Stromal cell of bone marrow (primary cell): ENCODE measurements around the gene INTS1.

ENCODE experiments used
- DNase-seq: peaks from one replicate; pipeline ENCODE4 v3.0.0-alpha.2; 2012; ENCODE audit warnings: low read depth

Gene INTS1

DNA sequence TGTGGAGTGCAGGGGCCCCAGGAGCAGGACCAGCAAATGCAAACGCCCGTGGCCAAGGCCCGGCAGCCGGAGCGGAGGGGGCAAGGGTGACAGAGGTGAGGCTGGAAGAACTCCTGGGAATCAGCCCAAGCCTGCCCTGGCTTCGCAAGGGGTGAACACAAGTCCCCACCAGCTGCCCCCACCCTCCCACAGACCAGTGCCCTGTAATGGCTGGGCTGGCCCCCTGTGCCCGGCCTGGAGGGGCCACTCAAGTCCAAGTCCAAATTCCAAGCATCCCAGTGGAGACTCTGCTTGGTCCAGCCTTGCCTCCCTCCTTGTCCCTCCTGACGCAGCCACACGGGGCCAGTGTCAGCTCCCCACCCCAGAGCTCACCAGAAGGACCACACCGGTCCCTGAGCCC lies 73.0 kb downstream of the INTS1 start:
- no peak for DNase-seq

DNA sequence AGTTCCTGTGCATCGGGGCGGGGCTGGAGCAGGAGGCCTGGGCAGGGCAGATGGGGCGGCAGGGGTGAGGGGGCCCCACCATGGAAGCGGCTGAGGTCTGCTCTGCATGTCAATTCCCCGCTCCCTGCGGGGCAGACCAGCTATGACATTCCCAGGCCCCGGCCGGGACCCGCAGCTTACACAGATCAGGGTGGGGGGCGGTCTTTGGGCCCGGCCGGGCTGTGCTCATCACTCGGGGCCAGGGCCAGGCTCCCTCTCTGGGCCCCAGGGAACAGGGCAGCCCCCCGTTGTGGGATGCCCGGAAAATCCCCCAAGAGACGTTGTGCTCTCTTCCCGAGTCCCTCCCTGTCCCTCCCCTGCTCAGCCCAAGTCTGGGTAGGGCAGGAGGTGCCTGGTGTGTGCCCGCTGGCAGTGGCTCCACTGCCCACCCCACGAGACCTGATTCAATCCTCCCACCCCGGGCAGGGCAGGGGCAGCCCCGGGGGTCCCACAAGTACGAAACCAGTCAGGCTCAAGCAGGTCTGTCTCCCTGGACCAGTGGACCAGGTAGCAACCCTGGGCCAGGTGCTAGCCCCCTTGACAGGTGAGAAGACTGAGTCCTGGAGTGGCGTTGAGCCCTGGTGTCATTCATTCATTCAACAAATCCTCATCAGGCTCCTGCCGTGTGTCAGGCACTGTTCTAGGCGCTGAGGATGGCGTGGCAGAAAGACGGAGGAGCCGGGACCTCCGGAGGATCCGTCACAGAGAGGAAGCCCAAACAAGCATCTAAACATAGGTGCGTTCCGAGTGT lies 73.9 kb downstream of the INTS1 start:
- no peak for DNase-seq

DNA sequence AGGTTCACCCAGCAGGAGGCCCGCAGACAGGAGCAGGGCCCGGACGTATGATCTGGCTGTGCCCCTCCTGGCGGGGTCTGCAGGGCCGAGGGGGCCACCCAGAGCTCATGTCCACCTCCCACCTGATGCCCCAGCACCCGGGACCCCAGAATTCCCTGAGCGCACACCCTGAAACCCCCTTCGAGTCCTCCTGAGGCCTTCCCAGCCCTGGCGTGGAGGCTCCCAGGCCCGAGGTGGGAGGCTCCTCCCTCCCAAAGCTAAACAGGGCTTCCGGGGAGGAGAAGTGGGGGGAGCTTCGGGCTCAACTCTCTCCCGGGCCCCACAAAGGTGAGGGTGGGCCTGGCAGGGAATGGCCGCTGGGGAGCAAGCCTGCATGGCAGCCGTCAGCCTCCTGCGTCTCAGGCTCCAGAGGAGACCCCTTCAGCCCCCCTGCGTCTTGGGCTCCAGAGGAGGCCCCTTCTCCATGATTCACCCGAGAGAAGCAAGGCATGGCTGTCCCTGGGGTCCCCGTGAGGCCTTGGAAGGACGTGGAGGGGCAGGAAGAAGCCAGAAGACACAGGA lies 75.2 kb downstream of the INTS1 start:
- DNase-seq: no peak

DNA sequence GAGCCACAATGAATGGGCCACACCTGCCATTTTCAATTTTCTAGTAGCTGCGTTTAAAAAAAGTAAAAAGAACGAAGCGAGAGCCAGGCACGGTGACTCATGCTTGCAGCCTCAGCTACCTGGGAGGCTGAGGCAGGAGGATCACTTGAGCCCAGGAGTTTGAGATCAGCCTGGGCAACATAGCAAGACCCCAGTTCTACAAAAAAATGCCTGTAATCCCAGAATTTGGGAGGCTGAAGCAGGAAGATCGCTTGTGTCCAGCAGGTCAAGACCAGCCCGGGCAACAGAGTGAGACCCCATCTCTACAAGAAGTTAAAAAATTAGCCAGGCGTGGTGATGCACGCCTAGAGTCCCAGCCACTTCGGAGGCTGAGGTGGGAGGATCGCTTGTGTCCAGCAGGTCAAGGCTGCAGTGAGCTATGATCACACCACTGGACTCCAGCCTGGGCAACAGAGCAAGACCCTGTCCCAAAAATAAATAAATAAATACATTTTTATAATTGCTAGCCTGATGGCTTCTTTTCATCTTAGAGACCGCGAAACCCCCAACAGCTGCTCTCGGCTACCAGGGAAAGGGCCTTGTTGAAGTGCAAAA lies 77.0 kb downstream of the INTS1 start:
- DNase-seq: no peak

DNA sequence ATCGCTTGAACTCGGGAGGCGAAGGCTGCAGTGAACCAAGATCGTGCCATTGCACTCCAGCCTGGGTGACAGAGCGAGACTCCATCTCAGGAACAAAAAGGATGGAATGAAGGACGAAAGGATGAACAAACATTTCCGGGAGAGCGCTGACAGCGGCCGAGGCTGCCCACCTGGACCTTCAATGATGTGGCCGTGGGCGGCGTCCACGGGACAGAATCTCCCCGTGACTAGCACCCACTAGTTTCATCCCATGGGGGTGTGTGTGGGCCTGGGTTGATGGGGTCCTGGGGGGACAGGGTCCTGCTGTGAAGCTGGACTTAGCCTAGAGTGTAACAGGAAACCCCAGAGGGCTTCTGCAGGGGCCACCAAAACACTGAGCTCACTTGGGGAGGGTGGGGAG lies 77.7 kb downstream of the INTS1 start:
- DNase-seq: no peak

DNA sequence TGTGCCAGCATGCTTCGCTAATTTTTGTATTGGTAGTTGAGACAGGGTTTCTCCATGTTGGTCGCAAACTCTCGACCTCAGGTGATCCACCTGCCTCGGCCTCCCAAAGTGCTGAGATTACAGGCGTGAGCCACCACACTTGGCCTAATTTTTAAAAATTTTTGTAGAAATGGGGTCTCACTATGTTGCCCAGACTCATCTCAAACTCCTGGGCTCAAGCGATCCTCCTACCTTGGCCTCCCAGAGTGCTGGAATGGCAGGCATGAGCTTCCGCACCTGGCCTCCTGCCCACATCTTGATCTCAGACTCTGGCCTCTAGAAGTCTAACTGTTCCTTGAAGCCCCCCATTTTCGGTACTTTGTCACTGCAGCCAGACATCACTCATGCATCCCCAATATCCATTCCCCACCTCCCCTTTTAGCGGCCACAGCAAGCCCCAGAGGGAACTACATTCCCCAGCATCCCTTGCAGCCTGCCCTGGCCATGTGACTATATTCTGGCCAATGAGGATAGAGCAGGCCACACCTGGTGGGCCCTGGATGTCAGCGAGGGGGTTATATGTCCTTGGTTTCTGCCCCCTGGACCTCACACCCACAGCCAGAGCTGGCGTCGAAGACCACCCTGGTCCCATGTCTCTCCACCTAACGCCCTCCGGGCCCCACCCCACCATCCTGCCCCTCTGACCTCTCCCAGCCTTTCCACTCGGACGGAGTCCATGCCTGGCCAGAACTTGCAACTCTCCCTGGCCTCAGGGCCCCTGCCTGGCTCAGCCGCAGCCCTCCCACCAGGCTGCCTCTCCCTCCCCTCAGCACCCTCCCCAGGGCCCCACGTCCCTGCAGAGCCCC lies 78.7 kb downstream of the INTS1 start:
- no peak for DNase-seq

DNA sequence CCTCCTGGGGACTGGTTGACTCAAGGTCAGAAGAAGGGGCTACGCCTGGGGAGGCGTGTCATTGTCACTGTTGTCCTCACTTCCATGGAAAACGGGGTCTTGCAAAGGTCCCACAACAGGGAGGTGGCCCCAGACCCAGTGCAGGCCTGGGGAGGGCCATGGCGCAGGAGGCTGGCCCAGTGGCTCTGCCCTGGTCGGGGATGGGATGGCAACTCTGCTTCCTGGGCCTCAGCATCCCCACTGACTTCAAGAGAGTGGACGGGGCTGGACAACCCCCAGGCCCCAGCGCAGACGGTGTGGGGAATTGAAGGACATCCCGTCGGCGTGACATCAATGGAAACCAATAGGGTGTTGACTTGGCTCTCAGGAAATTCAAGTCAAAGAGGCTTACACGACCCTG lies 80.1 kb downstream of the INTS1 start:
- no peak for DNase-seq

DNA sequence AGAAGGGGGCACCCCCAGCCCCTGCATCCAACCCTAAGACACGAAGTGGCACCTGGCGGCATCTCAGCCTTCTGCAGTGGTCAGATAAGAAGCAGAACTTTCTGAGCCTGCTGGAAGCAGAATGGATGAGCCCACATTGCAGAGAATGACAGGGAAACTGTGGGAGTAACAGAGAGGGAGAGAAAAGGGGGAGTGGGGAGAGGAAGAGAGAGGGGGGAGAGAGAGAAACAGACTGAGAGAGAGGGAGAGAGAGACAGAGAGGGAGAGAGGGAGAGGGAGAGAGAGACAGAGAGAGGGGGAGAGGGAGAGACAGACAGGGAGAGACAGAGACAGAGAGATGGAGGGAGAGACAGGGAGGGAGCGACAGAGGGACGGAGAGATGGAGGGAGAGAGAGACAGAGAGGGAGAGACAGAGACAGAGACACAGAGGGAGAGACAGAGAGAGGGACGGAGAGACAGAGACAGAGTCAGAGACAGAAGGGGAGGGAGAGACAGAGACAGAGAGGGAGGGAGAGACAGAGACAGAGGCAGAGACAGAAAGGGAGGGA lies 80.9 kb downstream of the INTS1 start:
- DNase-seq: no peak

DNA sequence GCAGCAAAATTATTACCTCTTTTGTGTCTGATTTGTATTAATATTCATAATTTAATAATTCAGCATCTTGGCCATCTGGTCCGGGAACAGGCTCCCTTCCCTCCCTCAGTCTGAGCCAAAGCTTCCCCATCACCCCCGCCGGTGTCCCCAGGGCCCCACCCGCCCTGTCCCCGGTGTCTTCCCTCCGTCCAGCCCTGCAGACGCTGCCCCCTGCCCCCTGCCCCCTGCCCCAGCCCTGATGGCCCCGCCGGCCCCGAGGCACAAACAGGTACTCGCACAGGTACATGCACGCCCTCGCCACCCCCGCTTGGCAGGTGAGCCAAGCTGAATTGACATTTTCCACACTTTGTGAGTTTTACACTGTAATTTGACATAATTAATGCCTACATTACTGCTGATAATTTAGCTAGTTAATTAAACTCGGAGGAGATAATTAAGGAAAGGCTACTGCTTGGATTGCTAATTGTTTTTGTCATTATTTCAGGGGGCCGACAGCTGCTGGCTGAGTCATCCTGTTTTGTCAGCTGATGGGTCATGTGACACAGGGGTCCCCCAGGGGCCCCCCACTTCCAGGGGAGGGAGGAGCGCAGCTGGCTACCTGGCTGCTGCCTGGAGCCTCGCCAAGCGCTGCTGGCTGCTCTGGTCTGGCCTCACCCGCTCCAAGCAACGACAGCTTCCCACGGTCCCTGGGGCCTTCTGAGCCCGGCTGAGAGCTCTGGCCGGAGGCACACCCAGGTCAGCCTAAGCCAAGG lies 81.5 kb downstream of the INTS1 start:
- DNase-seq: no peak

DNA sequence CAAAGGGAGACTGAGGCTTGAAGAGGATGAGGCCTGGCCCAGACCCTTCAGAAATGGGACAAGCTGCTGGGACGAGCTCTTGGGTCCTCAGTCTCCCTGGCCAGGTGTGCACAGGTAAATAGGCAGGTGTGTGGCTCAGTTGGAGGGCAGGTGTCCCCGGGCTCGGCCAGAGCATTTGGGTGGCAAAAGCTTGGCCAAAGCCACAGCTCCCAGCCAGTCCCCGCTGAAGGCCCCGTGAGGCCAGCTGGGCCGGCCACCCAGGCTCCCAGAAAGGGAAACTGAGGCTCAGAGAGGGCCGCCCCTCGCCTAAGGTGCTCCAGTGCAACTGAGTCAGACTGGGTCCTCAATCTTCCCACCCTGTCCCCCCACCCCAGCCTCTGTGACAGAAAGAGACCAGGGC lies 82.2 kb downstream of the INTS1 start:
- no peak for DNase-seq

DNA sequence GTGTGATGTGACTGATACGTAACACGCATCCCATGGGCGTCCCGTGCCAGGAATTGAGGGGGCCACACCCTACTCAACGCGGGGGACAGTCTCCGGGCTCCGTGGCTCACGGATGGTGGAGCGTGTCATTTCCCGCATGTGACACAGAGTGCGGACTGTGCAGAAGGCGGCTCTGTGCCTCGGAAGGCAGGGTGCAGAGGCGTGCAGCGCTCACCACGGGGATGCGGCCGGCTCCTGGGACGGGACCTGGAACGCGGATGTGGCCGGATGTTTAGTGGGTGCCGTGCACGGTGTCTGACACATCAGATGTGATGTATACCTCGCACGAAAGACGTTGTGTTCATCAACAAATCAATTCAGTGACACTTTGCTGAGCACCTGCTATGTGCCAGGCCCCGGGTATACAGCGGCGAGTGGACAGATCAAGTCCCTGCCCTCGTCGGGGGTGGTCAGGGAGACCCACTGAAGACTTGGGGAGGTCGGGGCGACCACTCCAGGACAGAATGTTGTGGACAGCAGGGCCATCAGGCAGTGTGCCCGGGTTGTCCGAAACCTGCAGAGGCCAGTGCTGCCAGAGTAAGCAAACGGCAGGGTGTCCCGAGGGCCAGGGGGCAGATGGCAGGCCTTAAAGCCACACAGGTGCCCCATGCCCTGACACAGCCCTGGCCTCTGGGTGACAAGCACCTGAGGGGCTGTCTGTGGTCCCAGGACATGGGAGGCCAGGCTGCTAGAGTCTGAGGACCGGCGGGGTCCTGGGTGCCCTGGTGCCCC lies 83.0 kb downstream of the INTS1 start:
- no peak for DNase-seq
